Measurements from ENCODE around the gene AIFM1. TPM values are rescaled to one million over a fixed set of nuclear protein-coding genes. Genes with fewer than 3 reads are reported as not detected.

The AIFM1 gene
- total and polyA plus RNA-seq, 9 donors, result 14.1 to 27.8 (median 24.6) TPM

- no peak overlapping the region for H3K4me3 ChIP-seq (ENCODE audit: low read length)
- H3K9me3 ChIP-seq (replicated peaks; ENCODE audit: control insufficient read depth, low read depth, low read length), result no peaks in the 10 kb centered on the region
- H3K36me3 ChIP-seq (ENCODE audit: control insufficient read depth, insufficient read depth, low read length), result no peaks in the 10 kb centered on the region
- H3K27me3 ChIP-seq (ENCODE audit: control insufficient read depth, insufficient read depth, low read length), result peaks cover 5% of the 10 kb centered on the region
- WGBS (ENCODE audit: insufficient coverage), result no CpG with 5 or more reads among the region's 2 CpGs
- no peak for DNase-seq
- no peak overlapping the region for H3K27ac ChIP-seq (ENCODE audit: low read length)
- no peaks in the 10 kb centered on the region for H3K4me1 ChIP-seq (ENCODE audit: control insufficient read depth, insufficient read depth, low read length)
These were observed 19.2 kb upstream of the AIFM1 start for GRCh38 chrX:130184857-130185256.

GRCh38 chrX:130184168-130184567 is 18.5 kb upstream of the AIFM1 start:
- H3K9me3 ChIP-seq (replicated peaks; ENCODE audit: control insufficient read depth, low read depth, low read length), result no peaks in the 10 kb centered on the region
- no peak overlapping the region for H3K4me3 ChIP-seq (ENCODE audit: low read length)
- WGBS (ENCODE audit: insufficient coverage), result 84% methylated on average over 11 of the region's 11 CpGs
- H3K27ac ChIP-seq (ENCODE audit: low read length), result no peak overlapping the region
- H3K36me3 ChIP-seq (ENCODE audit: control insufficient read depth, insufficient read depth, low read length), result no peaks in the 10 kb centered on the region
- no peak for DNase-seq
- H3K4me1 ChIP-seq (ENCODE audit: control insufficient read depth, insufficient read depth, low read length), result no peaks in the 10 kb centered on the region
- H3K27me3 ChIP-seq (ENCODE audit: control insufficient read depth, insufficient read depth, low read length), result peaks cover 5% of the 10 kb centered on the region

GRCh38 chrX:130179579-130180215 is 14.1 kb upstream of the AIFM1 start:
- Histone ChIP-seq H3K4me3 (ENCODE audit: low read length) (no peak overlapping the region), H3K27ac (ENCODE audit: low read length) (no peak overlapping the region), H3K27me3 (ENCODE audit: control insufficient read depth, insufficient read depth, low read length) (peaks cover 12% of the 10 kb centered on the region), H3K4me1 (ENCODE audit: control insufficient read depth, insufficient read depth, low read length) (no peaks in the 10 kb centered on the region), H3K36me3 (ENCODE audit: control insufficient read depth, insufficient read depth, low read length) (no peaks in the 10 kb centered on the region), H3K9me3 (replicated peaks; ENCODE audit: control insufficient read depth, low read depth, low read length) (no peaks in the 10 kb centered on the region)
- 60% methylated on average over 3 of the region's 7 CpGs for WGBS (ENCODE audit: insufficient coverage)
- no peak for DNase-seq

- Histone ChIP-seq H3K27ac (ENCODE audit: low read length) (no peak overlapping the region), H3K4me3 (ENCODE audit: low read length) (no peak overlapping the region), H3K36me3 (ENCODE audit: control insufficient read depth, insufficient read depth, low read length) (no peaks in the 10 kb centered on the region), H3K9me3 (replicated peaks; ENCODE audit: control insufficient read depth, low read depth, low read length) (no peaks in the 10 kb centered on the region), H3K27me3 (ENCODE audit: control insufficient read depth, insufficient read depth, low read length) (peaks cover 17% of the 10 kb centered on the region), H3K4me1 (ENCODE audit: control insufficient read depth, insufficient read depth, low read length) (peaks cover 4% of the 10 kb centered on the region)
- no peak for DNase-seq
- WGBS (ENCODE audit: insufficient coverage), result 55% methylated on average over 1 of the region's 5 CpGs
These were observed 13.5 kb upstream of the AIFM1 start for GRCh38 chrX:130179170-130179569.

- Histone ChIP-seq H3K27me3 (ENCODE audit: control insufficient read depth, insufficient read depth, low read length) (peaks cover 25% of the 10 kb centered on the region), H3K4me3 (ENCODE audit: low read length) (no peak overlapping the region), H3K36me3 (ENCODE audit: control insufficient read depth, insufficient read depth, low read length) (no peaks in the 10 kb centered on the region), H3K27ac (ENCODE audit: low read length) (no peak overlapping the region), H3K9me3 (replicated peaks; ENCODE audit: control insufficient read depth, low read depth, low read length) (no peaks in the 10 kb centered on the region), H3K4me1 (ENCODE audit: control insufficient read depth, insufficient read depth, low read length) (peaks cover 13% of the 10 kb centered on the region)
- no peak for DNase-seq
- WGBS (ENCODE audit: insufficient coverage), result 47% methylated on average over 2 of the region's 4 CpGs
These were observed 11.3 kb upstream of the AIFM1 start for GRCh38 chrX:130176942-130177341.

- H3K9me3 ChIP-seq (replicated peaks; ENCODE audit: control insufficient read depth, low read depth, low read length), result no peaks in the 10 kb centered on the region
- peaks cover 31% of the 10 kb centered on the region for H3K27me3 ChIP-seq (ENCODE audit: control insufficient read depth, insufficient read depth, low read length)
- no peak for DNase-seq
- H3K4me1 ChIP-seq (ENCODE audit: control insufficient read depth, insufficient read depth, low read length), result peaks cover 15% of the 10 kb centered on the region
- no peaks in the 10 kb centered on the region for H3K36me3 ChIP-seq (ENCODE audit: control insufficient read depth, insufficient read depth, low read length)
- no peak overlapping the region for H3K27ac ChIP-seq (ENCODE audit: low read length)
- H3K4me3 ChIP-seq (ENCODE audit: low read length), result no peak overlapping the region
These were observed 10.7 kb upstream of the AIFM1 start for GRCh38 chrX:130176354-130176776.

- WGBS (ENCODE audit: insufficient coverage), result no CpG with 5 or more reads among the region's 2 CpGs
- H3K9me3 ChIP-seq (replicated peaks; ENCODE audit: control insufficient read depth, low read depth, low read length), result no peaks in the 10 kb centered on the region
- peaks cover 21% of the 10 kb centered on the region for H3K4me1 ChIP-seq (ENCODE audit: control insufficient read depth, insufficient read depth, low read length)
- H3K27ac ChIP-seq (ENCODE audit: low read length), result no peak overlapping the region
- no peak for DNase-seq
- H3K36me3 ChIP-seq (ENCODE audit: control insufficient read depth, insufficient read depth, low read length), result no peaks in the 10 kb centered on the region
- H3K4me3 ChIP-seq (ENCODE audit: low read length), result no peak overlapping the region
- peaks cover 37% of the 10 kb centered on the region for H3K27me3 ChIP-seq (ENCODE audit: control insufficient read depth, insufficient read depth, low read length)
These were observed 9.3 kb upstream of the AIFM1 start for GRCh38 chrX:130174937-130175336.

GRCh38 chrX:130174045-130174704 is 8.5 kb upstream of the AIFM1 start:
- no peaks in the 10 kb centered on the region for H3K9me3 ChIP-seq (replicated peaks; ENCODE audit: control insufficient read depth, low read depth, low read length)
- WGBS (ENCODE audit: insufficient coverage), result 63% methylated on average over 8 of the region's 10 CpGs
- H3K27me3 ChIP-seq (ENCODE audit: control insufficient read depth, insufficient read depth, low read length), result peaks cover 37% of the 10 kb centered on the region
- H3K4me3 ChIP-seq (ENCODE audit: low read length), result no peak overlapping the region
- H3K4me1 ChIP-seq (ENCODE audit: control insufficient read depth, insufficient read depth, low read length), result peaks cover 21% of the 10 kb centered on the region
- H3K27ac ChIP-seq (ENCODE audit: low read length), result peak overlapping the region; percentile 20
- peak; percentile 63 for DNase-seq
- H3K36me3 ChIP-seq (ENCODE audit: control insufficient read depth, insufficient read depth, low read length), result no peaks in the 10 kb centered on the region

GRCh38 chrX:130173190-130173895 is 7.7 kb upstream of the AIFM1 start:
- Histone ChIP-seq H3K4me1 (ENCODE audit: control insufficient read depth, insufficient read depth, low read length) (peaks cover 21% of the 10 kb centered on the region), H3K27me3 (ENCODE audit: control insufficient read depth, insufficient read depth, low read length) (peaks cover 37% of the 10 kb centered on the region), H3K27ac (ENCODE audit: low read length) (no peak overlapping the region), H3K36me3 (ENCODE audit: control insufficient read depth, insufficient read depth, low read length) (no peaks in the 10 kb centered on the region), H3K9me3 (replicated peaks; ENCODE audit: control insufficient read depth, low read depth, low read length) (no peaks in the 10 kb centered on the region), H3K4me3 (ENCODE audit: low read length) (no peak overlapping the region)
- no peak for DNase-seq
- 56% methylated on average over 5 of the region's 7 CpGs for WGBS (ENCODE audit: insufficient coverage)

- Histone ChIP-seq H3K4me3 (ENCODE audit: low read length) (peak overlapping the region; percentile 37), H3K9me3 (replicated peaks; ENCODE audit: control insufficient read depth, low read depth, low read length) (no peaks in the 10 kb centered on the region), H3K4me1 (ENCODE audit: control insufficient read depth, insufficient read depth, low read length) (peaks cover 21% of the 10 kb centered on the region), H3K27ac (ENCODE audit: low read length) (no peak overlapping the region), H3K27me3 (ENCODE audit: control insufficient read depth, insufficient read depth, low read length) (peaks cover 39% of the 10 kb centered on the region), H3K36me3 (ENCODE audit: control insufficient read depth, insufficient read depth, low read length) (no peaks in the 10 kb centered on the region)
- WGBS (ENCODE audit: insufficient coverage), result 43% methylated on average over 22 of the region's 34 CpGs
- no peak for DNase-seq
These were observed 6.6 kb upstream of the AIFM1 start for GRCh38 chrX:130172127-130172845.

Data from muscle of leg (tissue), 11 donors.